Stimulated activated CD4-positive, alpha-beta T cell treated with anti-CD3 and anti-CD28 coated beads, TNF-alpha, amount 100 ng/mL, for 48 hours (primary cell): Measurements from ENCODE around the gene KDM4F.
"Not testable (repeated sequence)": the region's sequence is repeated elsewhere in the genome, so short reads cannot be mapped to it uniquely, and the experiment has no call there.

Source experiments
- DNase-seq, 3 donors: peaks; one replicate each; pipeline ENCODE4 v3.0.0-alpha.2; 2020; ENCODE audit warnings: low read depth in 3 of 3

Gene KDM4F

GRCh38 chr11:95049122-95049521 is at the start of gene KDM4F:
Gene KDM4F (plus strand): TSS chr11:95049422.
- DNase-seq = not testable (repeated sequence)

- no peak for DNase-seq
Observed at GRCh38 chr11:95003716-95004115, 45.5 kb upstream of the KDM4F start.

GRCh38 chr11:95005642-95006041 is 43.6 kb upstream of the KDM4F start:
- DNase-seq = no peak

- DNase-seq = no peak
Observed at GRCh38 chr11:95011376-95011775, 37.8 kb upstream of the KDM4F start.

GRCh38 chr11:95014184-95014821 is 34.9 kb upstream of the KDM4F start:
- no peak for DNase-seq

- DNase-seq = no peak
Observed at GRCh38 chr11:95016139-95016538, 33.1 kb upstream of the KDM4F start.

GRCh38 chr11:95021468-95021867 is 27.8 kb upstream of the KDM4F start:
- DNase-seq = not testable (repeated sequence)

GRCh38 chr11:95024958-95025357 is 24.3 kb upstream of the KDM4F start, which contains the start of gene KDM4E:
Gene KDM4E (plus strand): TSS chr11:95025258. CDS start chr11:95025558, 300 bp downstream.
- no peak for DNase-seq

GRCh38 chr11:95025594-95025993 is 23.6 kb upstream of the KDM4F start:
- DNase-seq = not testable (repeated sequence)

- no peak for DNase-seq
Observed at GRCh38 chr11:95028357-95028756, 20.9 kb upstream of the KDM4F start.

- no peak for DNase-seq
Observed at GRCh38 chr11:95033051-95033450, 16.2 kb upstream of the KDM4F start.

GRCh38 chr11:95035316-95035715 is 13.9 kb upstream of the KDM4F start:
- DNase-seq = no peak

- not testable (repeated sequence) for DNase-seq
Observed at GRCh38 chr11:95037356-95038035, 11.7 kb upstream of the KDM4F start.

GRCh38 chr11:95042239-95042638 is 7.0 kb upstream of the KDM4F start:
- no peak for DNase-seq

- DNase-seq = no peak
Observed at GRCh38 chr11:95042906-95043305, 6.3 kb upstream of the KDM4F start.

GRCh38 chr11:95044010-95044409 is 5.2 kb upstream of the KDM4F start:
- DNase-seq = no peak

- no peak for DNase-seq
Observed at GRCh38 chr11:95045812-95046211, 3.4 kb upstream of the KDM4F start.

GRCh38 chr11:95050595-95051202 is 1.5 kb downstream of the KDM4F start:
- no peak for DNase-seq

- no peak for DNase-seq
Observed at GRCh38 chr11:95054356-95054755, 5.1 kb downstream of the KDM4F start.

- DNase-seq = no peak
Observed at GRCh38 chr11:95055283-95055897, 6.2 kb downstream of the KDM4F start.

- DNase-seq = no peak
Observed at GRCh38 chr11:95057959-95058358, 8.7 kb downstream of the KDM4F start.

GRCh38 chr11:95058621-95059020 is 9.4 kb downstream of the KDM4F start:
- no peak for DNase-seq

- no peak for DNase-seq
Observed at GRCh38 chr11:95059046-95059445, 9.8 kb downstream of the KDM4F start.
